Myocyte (in vitro differentiated cells): ENCODE results near the gene CCDC38. TPM values are rescaled to one million over a fixed set of nuclear protein-coding genes. Genes with fewer than 3 reads are reported as not detected.

ENCODE experiments used
- DNase-seq: peaks from one replicate; pipeline ENCODE4 v3.0.0-alpha.2; 2012; ENCODE audit warnings: low read depth
- total RNA-seq: library from RNA; depleted of rRNA; stranded (reverse); fragments of >200 nt; gene quantifications from 2 replicates; pipeline ENCODE4 v1.2.3, GENCODE V29; 2014

The CCDC38 gene
- total RNA-seq, 1 donor from 2014 or later: 0.08 TPM

GRCh38 chr12:95837240-95838038 lies 105.0 kb downstream of the CCDC38 start:
- no peak for DNase-seq

GRCh38 chr12:95836630-95837239 lies 105.7 kb downstream of the CCDC38 start:
- DNase-seq: no peak

- no peak for DNase-seq
These were observed 106.2 kb downstream of the CCDC38 start for GRCh38 chr12:95836185-95836609.

GRCh38 chr12:95834572-95834971 lies 107.8 kb downstream of the CCDC38 start:
- DNase-seq: no peak

GRCh38 chr12:95830335-95831089 lies 111.9 kb downstream of the CCDC38 start:
- no peak for DNase-seq

GRCh38 chr12:95829395-95829794 lies 113.0 kb downstream of the CCDC38 start:
- DNase-seq: no peak

- peak; percentile 67 for DNase-seq
These were observed 122.2 kb downstream of the CCDC38 start for GRCh38 chr12:95820096-95820703.

Other genes starting within 250 kb of the CCDC38 start
- gene NTN4, start 151.8 kb downstream of the CCDC38 start, total RNA-seq: 19.8 and 33.2 TPM in 2 replicates
- 7.5 and 9.4 TPM in 2 replicates for gene SNRPF, start 83.7 kb downstream of the CCDC38 start, total RNA-seq
- gene AMDHD1, start 717 bp upstream of the CCDC38 start, total RNA-seq: 0.16 TPM in 1 of 2 replicates, not detected in the other
- gene HAL, start 53.7 kb upstream of the CCDC38 start, total RNA-seq: not detected in 2 replicates
- gene LTA4H, start 93.0 kb upstream of the CCDC38 start, total RNA-seq: 55.9 and 70.6 TPM in 2 replicates